OCI-LY1 (cell line): ENCODE results near the gene CATSPERB.
"Not testable (repeated sequence)": the region's sequence is repeated elsewhere in the genome, so short reads cannot be mapped to it uniquely, and the experiment has no call there.

Experiments
- H2AFZ ChIP-seq: fragments of 200-600 bp; sonication (generic), shearing (Covaris generic); 2 replicates; pipeline ENCODE4 v1.6.0; 2014; ENCODE audit warnings: antibody characterized with exemption, mild to moderate bottlenecking, low read length
- H3F3A ChIP-seq: fragments of 200-600 bp; sonication (generic), shearing (Covaris generic); 2 replicates; pipeline ENCODE4 v1.6.0; 2014; ENCODE audit warnings: mild to moderate bottlenecking, antibody characterized with exemption, low read length, moderate library complexity; ENCODE audit not compliant: insufficient read depth
- H3K27ac ChIP-seq: fragments of 200-600 bp; sonication (generic); 2 replicates; pipeline ENCODE4 v1.5.1; 2014; ENCODE audit warnings: low read length, mixed run types, mild to moderate bottlenecking, low read depth; ENCODE audit not compliant: poor library complexity, severe bottlenecking
- H3K27me3 ChIP-seq: fragments of 200-600 bp; sonication (generic); 2 replicates; pipeline ENCODE4 v1.6.0; 2014; ENCODE audit warnings: antibody characterized with exemption, mild to moderate bottlenecking, low read length, moderate library complexity; ENCODE audit not compliant: insufficient read depth
- H3K36me3 ChIP-seq: fragments of 200-600 bp; sonication (generic); 2 replicates; pipeline ENCODE4 v1.6.1; 2014; ENCODE audit warnings: mild to moderate bottlenecking, antibody characterized with exemption, low read length, moderate library complexity, mixed read lengths; ENCODE audit not compliant: insufficient read depth
- H3K4me1 ChIP-seq: fragments of 200-600 bp; sonication (generic); 2 replicates; pipeline ENCODE4 v1.5.1; 2014; ENCODE audit warnings: mild to moderate bottlenecking, low read length, moderate library complexity; ENCODE audit not compliant: insufficient read depth, severe bottlenecking
- H3K4me2 ChIP-seq: fragments of 200-600 bp; sonication (generic), shearing (Covaris generic); 2 replicates; pipeline ENCODE4 v1.6.1; 2014; ENCODE audit warnings: low read length
- H3K4me3 ChIP-seq: fragments of 200-600 bp; sonication (generic); 2 replicates; pipeline ENCODE4 v1.5.1; 2014; ENCODE audit warnings: low read length, low read depth, mild to moderate bottlenecking, mixed read lengths; ENCODE audit not compliant: poor library complexity, severe bottlenecking
- H3K79me2 ChIP-seq: fragments of 200-600 bp; shearing (Covaris generic); 2 replicates; pipeline ENCODE4 v1.6.1; 2016; ENCODE audit warnings: mixed run types, low read length, mixed read lengths; ENCODE audit not compliant: insufficient read depth
- H3K9ac ChIP-seq: fragments of 200-600 bp; sonication (generic), shearing (Covaris generic); 2 replicates; pipeline ENCODE4 v1.6.1; 2014; ENCODE audit warnings: mild to moderate bottlenecking, low read length, mixed read lengths
- H3K9me2 ChIP-seq: fragments of 200-600 bp; sonication (generic), shearing (Covaris generic); 2 replicates; pipeline ENCODE4 v1.6.1; 2014; ENCODE audit warnings: low read depth, mild to moderate bottlenecking, low read length, mixed read lengths
- H3K9me3 ChIP-seq: fragments of 200-600 bp; shearing (Covaris generic); 2 replicates; pipeline ENCODE4 v1.6.1; 2014; ENCODE audit warnings: low read length, mixed read lengths
- H4K20me1 ChIP-seq: fragments of 200-600 bp; sonication (generic), shearing (Covaris generic); 2 replicates; pipeline ENCODE4 v1.6.0; 2016; ENCODE audit warnings: mild to moderate bottlenecking, low read length; ENCODE audit not compliant: insufficient read depth
- CTCF ChIP-seq: fragments of 200-600 bp; sonication (generic), shearing (Covaris generic); IDR thresholded peaks from 2 replicates; pipeline ENCODE4 v1.5.1; 2017; ENCODE audit warnings: mild to moderate bottlenecking, antibody characterized with exemption, low read length, moderate library complexity, mixed read lengths
- EZH2 ChIP-seq: fragments of 200-600 bp; sonication (generic), shearing (Covaris generic); IDR thresholded peaks from 2 replicates; pipeline ENCODE4 v1.8.0; 2017; ENCODE audit warnings: borderline replicate concordance, mixed run types, mild to moderate bottlenecking, antibody characterized with exemption, low read length, moderate library complexity, mixed read lengths

Gene CATSPERB

GRCh38 chr14:91568626-91569025, 163.3 kb downstream of the CATSPERB start:
- Histone ChIP-seq H3K79me2 (no peaks in the 10 kb centered on the region), H2AFZ (no peak overlapping the region), H3K4me3 (no peak overlapping the region), H3K9me2 (no peaks in the 10 kb centered on the region), H3F3A (no peaks in the 10 kb centered on the region), H3K4me2 (no peak overlapping the region), H4K20me1 (no peaks in the 10 kb centered on the region), H3K9me3 (no peaks in the 10 kb centered on the region), H3K9ac (no peak overlapping the region), H3K27me3 (no peaks in the 10 kb centered on the region), H3K36me3 (no peaks in the 10 kb centered on the region), H3K27ac (no peak overlapping the region), H3K4me1 (no peaks in the 10 kb centered on the region)
- no peak for TF ChIP-seq EZH2
- TF ChIP-seq CTCF, result no peak

GRCh38 chr14:91567827-91568226, 164.1 kb downstream of the CATSPERB start:
- not testable (repeated sequence) for H3K36me3 ChIP-seq, H3K9me3 ChIP-seq, H3K4me2 ChIP-seq, H3K9ac ChIP-seq, H3K79me2 ChIP-seq, H4K20me1 ChIP-seq, H3K4me1 ChIP-seq, H3K27ac ChIP-seq, H3K27me3 ChIP-seq, H2AFZ ChIP-seq, H3F3A ChIP-seq, H3K4me3 ChIP-seq, H3K9me2 ChIP-seq

- no peak overlapping the region for H3K4me2 ChIP-seq
Measured at GRCh38 chr14:91555531-91555930, 176.4 kb downstream of the CATSPERB start.

More at GRCh38 chr14:91555531-91555930, 176.4 kb downstream of the CATSPERB start:
- Histone ChIP-seq H3K79me2 (no peaks in the 10 kb centered on the region), H3K4me1 (no peaks in the 10 kb centered on the region), H3K36me3 (no peaks in the 10 kb centered on the region), H3K4me3 (no peak overlapping the region), H2AFZ (no peak overlapping the region), H4K20me1 (no peaks in the 10 kb centered on the region), H3K27ac (no peak overlapping the region), H3K27me3 (no peaks in the 10 kb centered on the region), H3K9ac (no peak overlapping the region), H3K9me3 (no peaks in the 10 kb centered on the region), H3K9me2 (no peaks in the 10 kb centered on the region), H3F3A (no peaks in the 10 kb centered on the region)
- TF ChIP-seq EZH2 (no peak), CTCF (no peak)
